GM12878 (cell line): ENCODE data around the gene TESK2.

Experiments used
- ATF7 ChIP-seq: fragments of 450-650 bp; IDR thresholded peaks from 2 replicates; pipeline ENCODE4 v1.6.1; 2016; ENCODE audit warnings: low read depth, mild to moderate bottlenecking
- CTCF ChIP-seq, 3 experiments: IDR thresholded peaks in 2 of 3; conservative IDR thresholded peaks in 1 of 3; 2 replicates each; pipeline ENCODE4 v1.5.1; 2011; ENCODE audit warnings: low read depth in 3 of 3, low read length in 3 of 3, mild to moderate bottlenecking in 3 of 3, control low read depth in 2 of 3, moderate library complexity in 2 of 3, inconsistent platforms in 1 of 3, mixed read lengths in 1 of 3; ENCODE audit not compliant: control insufficient read depth in 2 of 3, insufficient read depth in 1 of 3; ENCODE audit errors: extremely low read depth in 1 of 3
- E2F4 ChIP-seq: IDR thresholded peaks from 2 replicates; pipeline ENCODE4 v1.6.1; 2012; ENCODE audit warnings: low read depth, low read length, improper control_type of control experiment
- EP300 ChIP-seq, 2 experiments: fragments of 150-350 bp in 1 of 2; IDR thresholded peaks; 2 replicates each; pipeline ENCODE4 v1.6.1; 2011 to 2012; ENCODE audit warnings: low read depth in 2 of 2, low read length in 2 of 2, borderline replicate concordance in 1 of 2, improper control_type of control experiment in 1 of 2, inconsistent platforms in 1 of 2; ENCODE audit not compliant: control insufficient read depth in 1 of 2
- EZH2 ChIP-seq: IDR thresholded peaks from 2 replicates; pipeline ENCODE4 v1.6.1; 2012; ENCODE audit warnings: low read depth, mild to moderate bottlenecking, control low read depth, inconsistent platforms, low read length, borderline replicate concordance; ENCODE audit not compliant: control insufficient read depth
- HDAC6 ChIP-seq: fragments of 200-600 bp; sonication (generic); IDR thresholded peaks from one replicate; pipeline ENCODE4 v1.8.0; 2017; ENCODE audit warnings: antibody characterized with exemption; ENCODE audit not compliant: unreplicated experiment
- JUNB ChIP-seq: IDR thresholded peaks from 2 replicates; pipeline ENCODE4 v1.6.1; 2016; ENCODE audit warnings: antibody characterized with exemption, mild to moderate bottlenecking
- KDM1A ChIP-seq: fragments of 200-600 bp; sonication (generic); IDR thresholded peaks from 2 replicates; pipeline ENCODE4 v1.6.1; 2016; ENCODE audit warnings: borderline replicate concordance
- REST ChIP-seq: IDR thresholded peaks from 2 replicates; pipeline ENCODE4 v1.6.1; 2012; ENCODE audit warnings: mild to moderate bottlenecking, low read depth, low read length
- SIN3A ChIP-seq: IDR thresholded peaks from 2 replicates; pipeline ENCODE4 v1.6.1; 2012; ENCODE audit warnings: low read depth, low read length, improper control_type of control experiment
- SKIL ChIP-seq: fragments of 450-650 bp; IDR thresholded peaks from 2 replicates; pipeline ENCODE4 v1.6.1; 2017; ENCODE audit warnings: mild to moderate bottlenecking, low read depth, inconsistent platforms; ENCODE audit not compliant: poor library complexity, severe bottlenecking
- STAT3 ChIP-seq: IDR thresholded peaks from 2 replicates; pipeline ENCODE4 v1.6.1; 2011; ENCODE audit warnings: low read depth, low read length, improper control_type of control experiment

GRCh38 chr1:45510972-45511527, 20.1 kb upstream of the TESK2 start:
- TF ChIP-seq CTCF (IDR thresholded peaks at IDR 0.05 in 2 of 3, conservative IDR thresholded peaks at IDR 0.05 in 1 of 3; ENCODE audit: control insufficient read depth in 2 of 3, extremely low read depth in 1 of 3, insufficient read depth in 1 of 3, low read depth in 3 of 3, low read length in 3 of 3) (no peak), E2F4 (no peak), JUNB (no peak), SKIL (no peak), REST (no peak), STAT3 (no peak), HDAC6 (no peak), EZH2 (no peak), KDM1A (no peak), ATF7 (no peak), EP300 (IDR thresholded peaks at IDR 0.05; ENCODE audit: borderline replicate concordance in 1 of 2, control insufficient read depth in 1 of 2, low read depth in 2 of 2, low read length in 2 of 2) (no peak), SIN3A (no peak)
